Measurements from ENCODE around the gene EEF1A2.

The EEF1A2 gene

GRCh38 chr20:63463400-63464288, 35.2 kb downstream of the EEF1A2 start:
- H3K27ac ChIP-seq: no peak overlapping the region
- H3K4me3 ChIP-seq: no peak overlapping the region

- Histone ChIP-seq H3K4me3 (no peak overlapping the region), H3K27ac (no peak overlapping the region)
Observed at GRCh38 chr20:63462244-63462643, 36.6 kb downstream of the EEF1A2 start.

- no peak overlapping the region for H3K4me3 ChIP-seq
- no peak overlapping the region for H3K27ac ChIP-seq
Observed at GRCh38 chr20:63461104-63461763, 37.6 kb downstream of the EEF1A2 start.

- H3K27ac ChIP-seq: no peak overlapping the region
- no peak overlapping the region for H3K4me3 ChIP-seq
Observed at GRCh38 chr20:63459070-63459380, 39.9 kb downstream of the EEF1A2 start.

GRCh38 chr20:63458170-63459069, 40.5 kb downstream of the EEF1A2 start:
- H3K27ac ChIP-seq: no peak overlapping the region
- H3K4me3 ChIP-seq: no peak overlapping the region

- no peak overlapping the region for H3K27ac ChIP-seq
- no peak overlapping the region for H3K4me3 ChIP-seq
Observed at GRCh38 chr20:63457737-63458136, 41.1 kb downstream of the EEF1A2 start.

GRCh38 chr20:63456429-63457284, 42.2 kb downstream of the EEF1A2 start:
- Histone ChIP-seq H3K4me3 (no peak overlapping the region), H3K27ac (no peak overlapping the region)

- Histone ChIP-seq H3K27ac (no peak overlapping the region), H3K4me3 (no peak overlapping the region)
Observed at GRCh38 chr20:63455568-63455859, 43.4 kb downstream of the EEF1A2 start.

- Histone ChIP-seq H3K27ac (peak overlapping the region in 1 of 21 experiments; percentile 19), H3K4me3 (no peak overlapping the region)
Observed at GRCh38 chr20:63454731-63455567, 43.9 kb downstream of the EEF1A2 start.

- Histone ChIP-seq H3K27ac (no peak overlapping the region), H3K4me3 (no peak overlapping the region)
Observed at GRCh38 chr20:63452821-63453523, 45.9 kb downstream of the EEF1A2 start.

GRCh38 chr20:63452341-63452740, 46.5 kb downstream of the EEF1A2 start:
- H3K4me3 ChIP-seq: no peak overlapping the region
- no peak overlapping the region for H3K27ac ChIP-seq

- no peak overlapping the region for H3K27ac ChIP-seq
- no peak overlapping the region for H3K4me3 ChIP-seq
Observed at GRCh38 chr20:63451821-63452220, 47.1 kb downstream of the EEF1A2 start.

GRCh38 chr20:63449796-63450730, 48.8 kb downstream of the EEF1A2 start:
- Histone ChIP-seq H3K27ac (no peak overlapping the region), H3K4me3 (no peak overlapping the region)

GRCh38 chr20:63449025-63449424, 49.9 kb downstream of the EEF1A2 start:
- Histone ChIP-seq H3K27ac (no peak overlapping the region), H3K4me3 (no peak overlapping the region)

- Histone ChIP-seq H3K4me3 (no peak overlapping the region), H3K27ac (no peak overlapping the region)
Observed at GRCh38 chr20:63448031-63448430, 50.9 kb downstream of the EEF1A2 start.

- H3K4me3 ChIP-seq: no peak overlapping the region
- no peak overlapping the region for H3K27ac ChIP-seq
Observed at GRCh38 chr20:63447320-63447719, 51.6 kb downstream of the EEF1A2 start.

Data from skin epidermis (tissue), 12 donors.